A549 (cell line): ENCODE results near the gene DAB2. TPM values are rescaled to one million over a fixed set of nuclear protein-coding genes. Genes with fewer than 3 reads are reported as not detected.

Experiments
- ATAC-seq, 2 experiments: fragments of 200-7000 bp in 1 of 2; fragments of >200 bp in 1 of 2; cut with Nextera tagmentation in 1 of 2; cut with Tn5 transposase in 1 of 2; 3 replicates each; pipeline versions ENCODE4 v1.8.0 to v1.9.1; 2018 to 2020; ENCODE audit warnings: mild to moderate bottlenecking in 1 of 2, moderate library complexity in 1 of 2
- CTCF ChIA-PET: fragments of 300-600 bp; sonication (Branson Sonifier 250); formaldehyde crosslinking; extraction: SDS; loops from one replicate; lab custom pipeline; 2021; ENCODE audit warnings: antibody characterized with exemption, inconsistent platforms; lab: Yijun Ruan, JAX
- POLR2A ChIA-PET: fragments of 350-600 bp; formaldehyde crosslinking; extraction: SDS; loops from one replicate; lab custom pipeline; 2021; ENCODE audit warnings: antibody characterized with exemption, inconsistent platforms; lab: Yijun Ruan, JAX
- DNase-seq, 2 experiments: peaks; one replicate each; pipeline versions ENCODE4 v3.0.0 to v3.0.0-alpha.2; 2011 to 2016; ENCODE audit warnings: low read depth in 1 of 2, low spot score in 1 of 2
- FAIRE-seq: peaks from 2 replicates; lab custom pipeline; 2011; peaks lifted over from hg19 to GRCh38; lab: Jason Lieb, UNC
- H3K27ac ChIP-seq, 2 experiments: fragments of >200 bp; sonication (Bioruptor Twin); formaldehyde crosslinking; 3 replicates each; pipeline ENCODE4 v1.5.1; 2016 to 2017
- H3K4me1 ChIP-seq: fragments of >200 bp; sonication (Bioruptor Twin); formaldehyde crosslinking; 3 replicates; pipeline ENCODE4 v1.6.1; 2016
- H3K4me2 ChIP-seq: fragments of >200 bp; sonication (Bioruptor Twin); formaldehyde crosslinking; 3 replicates; pipeline ENCODE4 v1.6.1; 2016
- H3K4me3 ChIP-seq: fragments of >200 bp; sonication (Bioruptor Twin); formaldehyde crosslinking; 3 replicates; pipeline ENCODE4 v1.5.1; 2016
- H3K9me3 ChIP-seq: fragments of >200 bp; sonication (Bioruptor Twin); formaldehyde crosslinking; 3 replicates; pipeline ENCODE4 v1.6.1; 2016
- BCL3 ChIP-seq: fragments of >200 bp; sonication (Bioruptor Twin); formaldehyde crosslinking; IDR thresholded peaks from 3 replicates; pipeline ENCODE4 v1.6.1; 2016
- CBX8 ChIP-seq: fragments of 200-600 bp; sonication (generic); IDR thresholded peaks from 2 replicates; pipeline ENCODE4 v1.6.1; 2016
- CEBPB ChIP-seq, 2 experiments: fragments of >200 bp in 1 of 2; sonication (Bioruptor Twin) in 1 of 2; formaldehyde crosslinking in 1 of 2; IDR thresholded peaks; 2 replicates each; pipeline ENCODE4 v1.6.1; 2012 to 2016
- CHD2 ChIP-seq: fragments of 150-350 bp; IDR thresholded peaks from 2 replicates; pipeline ENCODE4 v1.6.1; 2014; ENCODE audit warnings: low read length; ENCODE audit not compliant: partially characterized antibody
- HES2 ChIP-seq: fragments of >200 bp; sonication (Bioruptor Twin); formaldehyde crosslinking; IDR thresholded peaks from 2 replicates; pipeline ENCODE4 v1.6.1; 2016
- HEYL ChIP-seq: fragments of 250-450 bp; sonication (Bioruptor Pico); IDR thresholded peaks from 2 replicates; pipeline ENCODE4 v1.8.0; 2021; ENCODE audit warnings: mild to moderate bottlenecking, moderate library complexity
- HMGXB4 ChIP-seq: fragments of 250-450 bp; sonication (Bioruptor Pico); IDR thresholded peaks from 2 replicates; pipeline ENCODE4 v1.5.0; 2021; ENCODE audit warnings: mild to moderate bottlenecking, moderate library complexity, borderline replicate concordance
- HOXA7 ChIP-seq: fragments of 250-450 bp; sonication (Bioruptor Pico); IDR thresholded peaks from 2 replicates; pipeline ENCODE4 v1.5.0; 2020; ENCODE audit warnings: mild to moderate bottlenecking, moderate library complexity
- HOXB13 ChIP-seq: fragments of 250-450 bp; sonication (Bioruptor Pico); IDR thresholded peaks from 2 replicates; pipeline ENCODE4 v1.5.0; 2020; ENCODE audit warnings: low read depth, mild to moderate bottlenecking, moderate library complexity
- JUN ChIP-seq, 2 experiments: fragments of >200 bp; sonication (Bioruptor Twin); formaldehyde crosslinking; IDR thresholded peaks; 2 replicates in 1 of 2; 3 replicates in 1 of 2; pipeline ENCODE4 v1.6.1; 2016 to 2017
- JUNB ChIP-seq: fragments of >200 bp; sonication (Bioruptor Twin); formaldehyde crosslinking; IDR thresholded peaks from 2 replicates; pipeline ENCODE4 v1.6.1; 2016
- KDM5A ChIP-seq: fragments of 200-600 bp; sonication (generic); IDR thresholded peaks from 2 replicates; pipeline ENCODE4 v1.6.1; 2016; ENCODE audit warnings: antibody characterized with exemption, mild to moderate bottlenecking
- NPAS2 ChIP-seq: fragments of 250-450 bp; sonication (Bioruptor Pico); IDR thresholded peaks from 2 replicates; pipeline ENCODE4 v1.8.0; 2022; ENCODE audit warnings: mild to moderate bottlenecking, moderate library complexity, borderline replicate concordance
- NR3C1 ChIP-seq: fragments of >200 bp; sonication (Bioruptor Twin); formaldehyde crosslinking; IDR thresholded peaks from 3 replicates; pipeline ENCODE4 v1.6.1; 2017
- PBX3 ChIP-seq: IDR thresholded peaks from 2 replicates; pipeline ENCODE4 v1.6.1; 2012
- PHF8 ChIP-seq: fragments of 200-600 bp; sonication (generic); IDR thresholded peaks from 2 replicates; pipeline ENCODE4 v1.6.1; 2016; ENCODE audit warnings: low read depth, mild to moderate bottlenecking, antibody characterized with exemption, moderate library complexity, borderline replicate concordance
- SREBF2 ChIP-seq: fragments of 450-650 bp; IDR thresholded peaks from 2 replicates; pipeline ENCODE4 v1.6.1; 2014; ENCODE audit warnings: mild to moderate bottlenecking, moderate library complexity
- TFCP2L1 ChIP-seq: fragments of 250-450 bp; sonication (Bioruptor Pico); IDR thresholded peaks from 2 replicates; pipeline ENCODE4 v1.5.0; 2021; ENCODE audit warnings: mild to moderate bottlenecking
- TP53 ChIP-seq: fragments of 250-450 bp; sonication (Bioruptor Pico); IDR thresholded peaks from 2 replicates; pipeline ENCODE4 v1.5.0; 2021; ENCODE audit warnings: mild to moderate bottlenecking, moderate library complexity
- USF2 ChIP-seq: fragments of 450-650 bp; IDR thresholded peaks from 2 replicates; pipeline ENCODE4 v1.6.1; 2014; ENCODE audit warnings: antibody characterized with exemption
- ZC3H11A ChIP-seq: fragments of 450-650 bp; IDR thresholded peaks from 2 replicates; pipeline ENCODE4 v1.6.1; 2014; ENCODE audit warnings: antibody characterized with exemption, mild to moderate bottlenecking
- ZNF302 ChIP-seq: fragments of 250-450 bp; sonication (Bioruptor Pico); IDR thresholded peaks from 2 replicates; pipeline ENCODE4 v1.9.0; 2021; ENCODE audit warnings: inconsistent platforms, mild to moderate bottlenecking, moderate library complexity
- WGBS: methylation state at CpG from one replicate; pipeline ENCODE4 v1.1.6; 2017; ENCODE audit errors: missing lambda C conversion rate; 5-methylcytosine and 5-hydroxymethylcytosine counted together
- polyA plus RNA-seq, 4 experiments: library from polyadenylated mRNA; depleted of rRNA in 3 of 4; stranded (reverse); fragments of >200 nt; fragmentation: RNase III in 1 of 4; extraction: RNeasy Plus Mini Kit Qiagen cat#74134 plus additional on column Dnase treatment in 1 of 4; gene quantifications; 2 replicates in 3 of 4; 3 replicates in 1 of 4; pipeline ENCODE4 v1.2.3, GENCODE V29; 2011 to 2017

DAB2 gene
- polyA plus RNA-seq, 2 of the 4 experiments (the other 2 are of a cell fraction), result 13.6 to 17.1 TPM

GRCh38 chr5:39430461-39430860 is 5.7 kb upstream of the DAB2 start:
- TF ChIP-seq NPAS2 (CRISPR knock-in tag), result no peak
- TF ChIP-seq USF2, result no peak
- no peak for TF ChIP-seq CBX8
- no peak for TF ChIP-seq JUN (IDR thresholded peaks at IDR 0.05)
- TF ChIP-seq ZNF302, result no peak
- no peak for TF ChIP-seq CEBPB (IDR thresholded peaks at IDR 0.05)
- no peak for TF ChIP-seq NR3C1
- no peak for TF ChIP-seq HMGXB4 (CRISPR knock-in tag)
- TF ChIP-seq BCL3, result no peak
- no peak for TF ChIP-seq TP53
- no peak for TF ChIP-seq KDM5A
- no peak for TF ChIP-seq CHD2
- TF ChIP-seq PBX3, result no peak
- no peak for TF ChIP-seq ZC3H11A
- no peak for TF ChIP-seq HES2
- DNase-seq (no peak), FAIRE-seq (no peak), ATAC-seq (no peak)
- H3K27ac ChIP-seq, result no peak overlapping the region
- CTCF ChIA-PET, result no interaction called here
- peaks cover 31% of the 10 kb centered on the region for H3K4me1 ChIP-seq
- no peak overlapping the region for H3K4me2 ChIP-seq
- POLR2A ChIA-PET, result no interaction called here
- H3K4me3 ChIP-seq, result no peak overlapping the region
- WGBS, result 57% methylated on average over 2 of the region's 2 CpGs
- no peaks in the 10 kb centered on the region for H3K9me3 ChIP-seq

GRCh38 chr5:39428640-39429039 is 3.9 kb upstream of the DAB2 start:
- TF ChIP-seq HOXB13 (no peak), TP53 (no peak), NR3C1 (no peak), CEBPB (IDR thresholded peaks at IDR 0.05) (no peak), USF2 (no peak), NPAS2 (CRISPR knock-in tag) (no peak), TFCP2L1 (CRISPR knock-in tag) (no peak), PHF8 (no peak), JUNB (no peak), SREBF2 (no peak), HOXA7 (CRISPR knock-in tag) (no peak), KDM5A (no peak), HEYL (CRISPR knock-in tag) (no peak)
- TF ChIP-seq, all 56 proteins: peak for 0
- Histone ChIP-seq H3K27ac (no peak overlapping the region), H3K4me2 (no peak overlapping the region), H3K4me3 (no peak overlapping the region), H3K4me1 (peaks cover 30% of the 10 kb centered on the region), H3K9me3 (no peaks in the 10 kb centered on the region)
- ChIA-PET POLR2A (no interaction called here), CTCF (no interaction called here)
- WGBS, result 89% methylated on average over 4 of the region's 4 CpGs
- DNase-seq, result no peak
- no peak for FAIRE-seq
- no peak for ATAC-seq
